Measurements from ENCODE around the gene PNKD.

DNA sequence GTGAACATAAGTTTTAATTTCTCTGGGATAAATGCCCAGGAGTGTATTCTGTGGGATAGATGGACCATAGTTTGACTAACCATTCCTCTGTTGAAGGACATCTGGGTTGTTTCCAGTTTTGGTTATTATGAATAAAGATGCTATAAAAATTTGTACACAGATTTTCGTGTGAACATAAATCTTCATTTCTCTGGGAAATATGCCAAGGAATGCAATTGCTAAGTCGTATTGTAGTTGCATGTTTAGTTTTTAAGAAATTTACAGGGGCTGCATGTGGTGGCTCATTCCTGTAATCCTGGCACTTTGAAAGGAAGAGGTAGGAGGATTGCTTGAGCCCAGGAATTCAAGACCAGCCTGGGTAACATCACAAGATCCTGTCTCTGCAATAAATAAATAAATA, 104.9 kb downstream of the PNKD start:
- TF ChIP-seq CTCF (IDR thresholded peaks at IDR 0.05) (no peak), EZH2 (IDR thresholded peaks at IDR 0.05) (no peak), EZH2phosphoT487 (IDR thresholded peaks at IDR 0.05) (no peak)

All from neural progenitor cell (in vitro differentiated cells).